GM12878 (cell line): ENCODE data around the gene MAST3. TPM values are rescaled to one million over a fixed set of nuclear protein-coding genes. Genes with fewer than 3 reads are reported as not detected.

Experiments used
- ATAC-seq: fragments of 200-7000 bp; cut with Tn5 transposase; 3 replicates; pipeline ENCODE4 v1.9.1; 2020; ENCODE audit warnings: mild to moderate bottlenecking, moderate library complexity
- BruUV-seq: library from RNA; stranded (reverse); fragments of 400-500 nt; replicated peaks from 2 replicates; lab custom pipeline; 2021; lab: Mats Ljungman, UMichigan
- CTCF ChIA-PET: fragments of 300-600 bp; sonication (Branson Sonifier 250); formaldehyde crosslinking; extraction: SDS; loops from one replicate; lab custom pipeline; 2021; ENCODE audit warnings: inconsistent platforms; lab: Yijun Ruan, JAX
- POLR2A ChIA-PET: fragments of 350-600 bp; formaldehyde crosslinking; extraction: SDS; loops from one replicate; lab custom pipeline; 2021; ENCODE audit warnings: inconsistent platforms; lab: Charles Lee
- RAD21 ChIA-PET: fragments of 300-600 bp; sonication (Branson Sonifier 250); formaldehyde crosslinking; loops from one replicate; lab custom pipeline; 2023; ENCODE audit warnings: antibody characterized with exemption; ENCODE audit not compliant: unreplicated experiment; lab: Charles Lee
- SMC1A ChIA-PET: fragments of 300-600 bp; sonication (Branson Sonifier 250); formaldehyde crosslinking; loops from one replicate; lab custom pipeline; 2023; ENCODE audit not compliant: unreplicated experiment, uncharacterized antibody; lab: Charles Lee
- DNase-seq: peaks from one replicate; pipeline ENCODE4 v3.0.0-alpha.2; 2011; ENCODE audit warnings: low read depth, low spot score
- FAIRE-seq: peaks from 3 replicates; lab custom pipeline; 2011; peaks lifted over from hg19 to GRCh38; lab: Jason Lieb, UNC
- H2AFZ ChIP-seq: 2 replicates; pipeline ENCODE4 v1.6.0; 2011; ENCODE audit warnings: low read depth, low read length, control low read depth; ENCODE audit not compliant: control insufficient read depth
- H3K27ac ChIP-seq: 2 replicates; pipeline ENCODE4 v1.5.1; 2011; ENCODE audit warnings: control low read depth; ENCODE audit not compliant: control insufficient read depth, insufficient read depth
- H3K27me3 ChIP-seq, 2 experiments: replicated peaks in 1 of 2; 2 replicates each; pipeline versions ENCODE4 v1.6.0 to v1.6.1; 2011; ENCODE audit warnings: low read length in 1 of 2; ENCODE audit not compliant: control insufficient read depth in 2 of 2, insufficient read depth in 2 of 2
- H3K36me3 ChIP-seq, 2 experiments: 2 replicates each; pipeline ENCODE4 v1.5.1; 2011; ENCODE audit warnings: low read length in 1 of 2; ENCODE audit not compliant: control insufficient read depth in 2 of 2, insufficient read depth in 2 of 2
- H3K4me1 ChIP-seq: 2 replicates; pipeline ENCODE4 v1.6.1; 2011; ENCODE audit warnings: mild to moderate bottlenecking, low read length, moderate library complexity, mixed read lengths; ENCODE audit not compliant: control insufficient read depth, insufficient read depth
- H3K4me2 ChIP-seq: 2 replicates; pipeline ENCODE4 v1.6.0; 2011; ENCODE audit warnings: control low read depth; ENCODE audit not compliant: control insufficient read depth, insufficient read depth
- H3K4me3 ChIP-seq: fragments of 200-600 bp; sonication (generic); 2 replicates; pipeline ENCODE4 v1.5.1; 2016
- H3K79me2 ChIP-seq: 2 replicates; pipeline ENCODE4 v1.6.0; 2011; ENCODE audit warnings: low read length; ENCODE audit not compliant: control insufficient read depth, insufficient read depth
- H3K9ac ChIP-seq: 2 replicates; pipeline ENCODE4 v1.8.0; 2011; ENCODE audit warnings: low read length, control low read depth, mixed read lengths; ENCODE audit not compliant: control insufficient read depth, insufficient read depth
- H3K9me3 ChIP-seq: replicated peaks from 3 replicates; pipeline ENCODE4 v1.5.1; 2011; ENCODE audit warnings: mild to moderate bottlenecking, low read length; ENCODE audit not compliant: control insufficient read depth, insufficient read depth
- H4K20me1 ChIP-seq: 2 replicates; pipeline ENCODE4 v1.6.0; 2011; ENCODE audit not compliant: control insufficient read depth, insufficient read depth
- BCLAF1 ChIP-seq: fragments of 450-650 bp; IDR thresholded peaks from 2 replicates; pipeline ENCODE4 v1.6.1; 2017; ENCODE audit warnings: antibody characterized with exemption, mild to moderate bottlenecking, moderate library complexity
- CHD2 ChIP-seq: IDR thresholded peaks from 2 replicates; pipeline ENCODE4 v1.6.1; 2011; ENCODE audit warnings: low read depth, low read length, improper control_type of control experiment, borderline replicate concordance
- EGR1 ChIP-seq, 2 experiments: IDR thresholded peaks; 1 replicate in 1 of 2; 2 replicates in 1 of 2; pipeline ENCODE4 v1.6.1; 2011 to 2012; ENCODE audit warnings: low read depth in 2 of 2, low read length in 2 of 2, borderline replicate concordance in 1 of 2, mild to moderate bottlenecking in 1 of 2, moderate library complexity in 1 of 2
- ETV6 ChIP-seq, 2 experiments: fragments of 450-650 bp in 1 of 2; IDR thresholded peaks in 1 of 2; conservative IDR thresholded peaks in 1 of 2; 2 replicates each; pipeline ENCODE4 v1.6.1; 2014; ENCODE audit warnings: antibody characterized with exemption in 1 of 2, borderline replicate concordance in 1 of 2, low read depth in 1 of 2, mild to moderate bottlenecking in 1 of 2, moderate library complexity in 1 of 2
- FOXM1 ChIP-seq: IDR thresholded peaks from 2 replicates; pipeline ENCODE4 v1.6.1; 2012; ENCODE audit warnings: low read depth, mild to moderate bottlenecking, inconsistent platforms, low read length, moderate library complexity
- HDAC2 ChIP-seq: fragments of 200-600 bp; sonication (generic); IDR thresholded peaks from 2 replicates; pipeline ENCODE4 v1.6.1; 2017
- IRF4 ChIP-seq: IDR thresholded peaks from 2 replicates; pipeline ENCODE4 v1.6.1; 2011; ENCODE audit warnings: low read depth, low read length
- NFXL1 ChIP-seq: fragments of 450-650 bp; IDR thresholded peaks from 2 replicates; pipeline ENCODE4 v1.6.1; 2017; ENCODE audit warnings: antibody characterized with exemption, mild to moderate bottlenecking, borderline replicate concordance
- NFYA ChIP-seq: IDR thresholded peaks from 2 replicates; pipeline ENCODE4 v1.6.1; 2011; ENCODE audit warnings: low read depth, mild to moderate bottlenecking, low read length, improper control_type of control experiment, borderline replicate concordance
- NFYB ChIP-seq: IDR thresholded peaks from 2 replicates; pipeline ENCODE4 v1.6.1; 2011; ENCODE audit warnings: low read depth, mild to moderate bottlenecking, low read length, improper control_type of control experiment, moderate library complexity; ENCODE audit not compliant: insufficient read depth
- NR2F1 ChIP-seq: fragments of 450-650 bp; conservative IDR thresholded peaks from 2 replicates; pipeline ENCODE4 v1.6.1; 2017; ENCODE audit warnings: mild to moderate bottlenecking
- RCOR1 ChIP-seq: conservative IDR thresholded peaks from 2 replicates; pipeline ENCODE4 v1.6.1; 2012; ENCODE audit warnings: low read depth, low read length, improper control_type of control experiment
- SMARCA5 ChIP-seq: fragments of 450-650 bp; IDR thresholded peaks from 2 replicates; pipeline ENCODE4 v1.6.1; 2017; ENCODE audit warnings: mild to moderate bottlenecking
- SRF ChIP-seq, 2 experiments: IDR thresholded peaks; 2 replicates each; pipeline ENCODE4 v1.6.1; 2011; ENCODE audit warnings: low read depth in 2 of 2, low read length in 2 of 2, mild to moderate bottlenecking in 1 of 2, moderate library complexity in 1 of 2
- TAF1 ChIP-seq: IDR thresholded peaks from 2 replicates; pipeline ENCODE4 v1.6.1; 2011; ENCODE audit warnings: mild to moderate bottlenecking, low read depth, low read length, borderline replicate concordance
- ZNF207 ChIP-seq: fragments of 450-650 bp; IDR thresholded peaks from 2 replicates; pipeline ENCODE4 v1.6.1; 2014; ENCODE audit warnings: antibody characterized with exemption, mild to moderate bottlenecking, borderline replicate concordance
- ZNF687 ChIP-seq: fragments of 450-650 bp; IDR thresholded peaks from 2 replicates; pipeline ENCODE4 v1.6.1; 2017; ENCODE audit warnings: mild to moderate bottlenecking, moderate library complexity
- WGBS: methylation state at CpG from one replicate; pipeline ENCODE4 v1.1.6; 2016; ENCODE audit warnings: low lambda C conversion rate; ENCODE audit not compliant: insufficient replicate concordance, insufficient coverage; ENCODE audit errors: missing lambda C conversion rate; 5-methylcytosine and 5-hydroxymethylcytosine counted together
- in situ Hi-C: fragments of 300-500 bp; cut with MboI; formaldehyde crosslinking; loops from 9 replicates; pipeline ENCODE4 v1.14.3; 2018; ENCODE audit warnings: mixed read lengths
- intact Hi-C: fragments of 100-400 bp; cut with micrococcal nuclease; formaldehyde crosslinking; loops from one replicate; pipeline ENCODE4 v1.14.2; 2022; ENCODE audit not compliant: unreplicated experiment
- polyA plus RNA-seq, 11 experiments: library from polyadenylated mRNA; depleted of rRNA in 4 of 11; unstranded in 6 of 11; stranded (reverse) in 5 of 11; fragments of >200 nt; fragmentation: Nextera tagmentation in 4 of 11; fragmentation: Illumina TruSeq in 1 of 11; extraction: Ambion mirVana in 4 of 11; extraction: Trizol in 1 of 11; gene quantifications; 1 replicate in 1 of 11; 2 replicates in 10 of 11; pipeline versions ENCODE4 v1.2.1 to v1.2.3, GENCODE V29; 2011 to 2016; ENCODE audit warnings: inconsistent platforms in 2 of 11, missing spikeins in 2 of 11, low read depth in 1 of 11
- total RNA-seq, 4 experiments: library from RNA; depleted of rRNA in 3 of 4; stranded (reverse); fragments of >200 nt in 3 of 4; fragmentation: Illumina TruSeq in 1 of 4; extraction: Trizol in 1 of 4; gene quantifications; 2 replicates each; pipeline versions ENCODE4 v1.2.1 to v1.2.3, GENCODE V29; 2013 to 2021

MAST3 gene
- total and polyA plus RNA-seq, 10 of the 15 experiments (the other 5 are each of a cell fraction or from before 2014, with no cell fraction given) = 3.0 to 22.2 (median 7.5) TPM

- peaks cover 35% of the 10 kb centered on the region for H3K79me2 ChIP-seq
- no peaks in the 10 kb centered on the region; the same call in 2 of the 3 replicates for H3K9me3 ChIP-seq
- H3K9ac ChIP-seq = no peak overlapping the region
- TF ChIP-seq NFXL1 (no peak), EGR1 (IDR thresholded peaks at IDR 0.05; ENCODE audit: borderline replicate concordance in 1 of 2, low read depth in 2 of 2, low read length in 2 of 2) (no peak), NR2F1 (peak; percentile 35; the same call in 1 of the 2 replicates), NFYA (no peak), HDAC2 (no peak), IRF4 (no peak), SMARCA5 (no peak), RCOR1 (no peak), ZNF687 (no peak), NFYB (peak; percentile 53; the same call in 1 of the 2 replicates), CHD2 (no peak), ZNF207 (no peak), BCLAF1 (no peak), TAF1 (no peak), SRF (IDR thresholded peaks at IDR 0.05; ENCODE audit: low read depth in 2 of 2, low read length in 2 of 2) (no peak), FOXM1 (no peak), ETV6 (conservative IDR thresholded peaks at IDR 0.05 in 1 of 2, IDR thresholded peaks at IDR 0.05 in 1 of 2; ENCODE audit: borderline replicate concordance in 1 of 2, low read depth in 1 of 2) (no peak)
- no peak overlapping the region for H3K27ac ChIP-seq
- intact Hi-C loops (no loop called here), in situ Hi-C loops (no loop called here)
- ChIA-PET RAD21 (interaction anchor here (1.9 kb wide), 1 partner anchor 51 kb away, joined by 9 read pairs; the partner anchor contains the start of gene PIK3R2), CTCF (no interaction called here), POLR2A (interaction anchor here (0.7 to 1.4 kb wide), 3 partner anchors 9 to 23 kb away, joined by 3 to 6 read pairs (median 6); no protein-coding TSS in a partner anchor), SMC1A (interaction anchor here (0.6 to 1.2 kb wide), 2 partner anchors 11 to 14 kb away, joined by 3 read pairs; partner anchors contain the start of gene IL12RB1)
- peaks cover 0 to 3% of the 10 kb centered on the region in 2 experiments; a peak in 1 of 4 replicates for H3K36me3 ChIP-seq
- no peaks in the 10 kb centered on the region for H4K20me1 ChIP-seq
- no peak for FAIRE-seq
- no peaks in the 10 kb centered on the region for H3K27me3 ChIP-seq
- no peak for ATAC-seq
- no peak overlapping the region for H2AFZ ChIP-seq
- DNase-seq = no peak
- no TSS peak for BruUV-seq
- peak overlapping the region; percentile 98 for H3K4me2 ChIP-seq
- H3K4me3 ChIP-seq = no peak overlapping the region
- 96% methylated on average over 18 of the region's 18 CpGs for WGBS
- peaks cover 29% of the 10 kb centered on the region for H3K4me1 ChIP-seq
Measured at GRCh38 chr19:18100710-18101109, 3.1 kb downstream of the MAST3 start.
